ENCODE results near the gene RERG. TPM values are rescaled to one million over a fixed set of nuclear protein-coding genes. Genes with fewer than 3 reads are reported as not detected.

Gene RERG
- total RNA-seq, 1 donor from 2014 or later = 21.9 TPM

DNA sequence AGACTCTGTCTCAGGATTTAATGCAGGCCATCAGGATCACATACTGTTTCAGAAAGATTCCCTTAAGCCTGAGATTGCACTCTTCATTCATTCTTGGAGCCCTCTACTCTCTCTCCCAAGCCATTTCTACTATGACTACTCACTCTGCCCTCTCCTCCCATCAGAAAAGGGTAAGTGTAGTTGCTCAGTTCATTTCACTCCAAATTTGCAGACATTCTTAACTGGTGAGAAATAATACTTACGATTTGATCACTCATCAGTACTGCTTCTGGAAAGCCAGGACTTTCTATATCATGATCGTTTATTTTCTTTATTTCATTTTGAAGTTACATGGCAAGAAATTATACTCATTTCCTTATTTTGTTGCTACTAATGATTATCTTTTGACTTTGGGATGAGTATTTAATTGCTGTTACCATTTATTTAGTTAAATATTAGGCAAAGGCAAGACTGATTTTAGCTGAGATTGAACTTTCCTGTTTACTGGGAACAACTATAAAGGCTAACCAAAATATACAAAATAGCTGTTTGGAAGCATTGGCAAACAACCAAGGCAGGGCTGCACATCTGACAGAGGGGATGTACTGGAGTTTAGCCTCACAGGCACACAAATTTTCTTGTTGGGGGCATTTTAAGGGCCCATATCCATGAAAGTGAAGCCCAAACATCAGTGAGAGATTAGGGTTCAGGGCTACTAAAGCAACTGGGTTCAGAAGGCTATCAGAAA is 4.1 kb upstream of the RERG start:
- intact Hi-C loops (cut with DNase I) = no loop called here
- ATAC-seq (no peak), DNase-seq (ENCODE audit: low spot score) (no peak)

DNA sequence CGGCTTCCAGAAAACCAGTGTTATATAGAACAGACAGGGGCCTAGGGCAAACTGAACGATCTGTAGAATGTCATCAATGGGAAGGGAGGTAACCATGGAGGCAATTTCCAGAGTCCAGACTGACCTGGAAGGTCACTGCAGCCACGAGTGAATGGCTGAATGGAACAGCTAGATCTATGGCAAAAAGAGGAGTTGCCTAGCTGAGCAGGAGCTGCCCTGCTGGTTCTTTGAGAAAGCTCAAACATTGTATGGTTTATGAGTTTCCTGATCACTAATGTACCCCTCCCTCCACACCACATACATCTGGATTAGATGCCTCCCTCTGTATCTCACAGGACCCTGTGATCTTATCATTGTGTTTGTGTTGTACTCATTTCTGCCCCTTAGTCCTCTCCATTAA is 1.0 kb upstream of the RERG start:
- ATAC-seq = no peak
- DNase-seq (ENCODE audit: low spot score) = no peak
- intact Hi-C loops (cut with DNase I) = loop anchor here (5.0 kb wide), 2 partner anchors 70 to 220 kb away; no protein-coding TSS in a partner anchor

DNA sequence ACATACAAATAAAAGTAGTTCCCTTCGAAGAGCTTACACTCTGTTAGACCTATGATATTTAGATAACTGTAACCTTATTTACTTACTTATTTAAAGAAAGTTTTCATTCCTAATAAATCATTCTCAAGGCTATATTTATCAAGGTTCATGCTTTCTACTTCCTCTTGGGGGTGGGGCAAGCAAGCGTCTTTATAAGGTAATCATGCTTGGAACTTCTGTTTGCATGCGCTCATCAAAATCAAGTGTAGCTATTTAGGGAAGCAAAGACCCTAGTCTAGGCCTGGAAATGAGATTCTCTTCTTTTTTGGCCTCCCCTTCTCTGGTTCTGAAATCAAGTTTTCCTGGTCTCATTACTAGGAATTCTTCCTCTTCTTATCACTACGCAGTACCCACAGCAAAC is 766 bp downstream of the RERG start:
- intact Hi-C loops (cut with DNase I) = loop anchor here (5.0 kb wide), 2 partner anchors 68 to 218 kb away; no protein-coding TSS in a partner anchor
- ATAC-seq = peak; percentile 20
- no peak for DNase-seq (ENCODE audit: low spot score)

DNA sequence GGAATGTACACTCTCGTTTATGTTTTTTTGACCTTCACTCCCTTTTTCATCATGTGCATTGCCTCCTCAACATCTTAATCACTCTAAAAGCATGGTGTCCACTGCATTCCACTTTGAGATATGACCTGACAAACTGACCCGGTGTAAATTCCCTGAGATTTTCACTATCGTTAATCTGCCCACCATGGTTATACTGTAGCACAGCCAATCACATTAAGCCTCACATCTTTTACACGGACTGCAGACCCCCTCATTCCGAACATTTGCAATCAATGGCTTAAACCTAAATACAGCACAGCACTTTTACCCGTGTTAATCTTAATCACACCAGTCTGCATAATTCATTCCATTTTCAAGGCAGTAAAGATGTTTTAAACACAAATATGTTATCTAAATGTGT is 2.4 kb downstream of the RERG start:
- DNase-seq (ENCODE audit: low spot score) (no peak), ATAC-seq (no peak)
- intact Hi-C loops (cut with DNase I) = no loop called here

DNA sequence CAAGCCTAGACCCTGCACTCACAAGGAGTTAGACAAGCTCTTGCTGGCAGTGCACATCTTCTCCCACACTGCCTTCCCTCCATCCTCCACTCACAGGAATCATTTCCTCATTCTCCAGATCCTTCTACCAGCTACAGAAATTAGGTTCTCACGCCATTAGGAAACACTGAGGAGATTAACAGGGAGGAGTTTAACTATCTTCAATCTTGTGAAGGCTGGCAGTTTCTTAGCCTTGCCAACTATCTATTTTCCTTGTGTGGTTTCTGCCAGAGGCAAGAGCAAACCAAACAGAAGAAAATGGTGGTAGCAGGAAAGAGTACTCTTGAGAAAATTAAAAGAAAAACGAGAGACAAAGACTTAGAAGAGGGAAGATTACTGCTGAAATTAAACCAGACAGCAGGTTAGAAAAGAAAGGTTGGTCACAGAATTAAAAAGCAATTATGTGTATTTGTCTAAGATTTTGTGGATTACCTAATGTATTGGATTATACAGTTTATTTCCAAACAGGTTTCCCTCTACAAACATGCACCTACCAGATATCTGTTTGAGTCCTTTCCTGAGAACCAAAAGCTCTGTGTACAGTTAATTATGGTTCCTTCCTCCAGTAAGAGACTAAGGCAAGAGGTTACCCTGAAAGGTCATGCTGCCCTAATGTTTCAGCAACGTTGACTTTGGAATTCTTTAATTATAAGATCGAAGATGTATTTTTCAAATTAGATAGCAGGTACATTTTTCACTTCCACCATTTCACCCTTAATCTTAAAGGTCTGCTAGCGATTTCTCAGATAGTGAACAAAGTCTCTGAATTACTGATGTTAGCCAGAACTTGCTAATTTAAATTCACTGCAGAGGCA is 5.0 kb downstream of the RERG start:
- ATAC-seq = no peak

DNA sequence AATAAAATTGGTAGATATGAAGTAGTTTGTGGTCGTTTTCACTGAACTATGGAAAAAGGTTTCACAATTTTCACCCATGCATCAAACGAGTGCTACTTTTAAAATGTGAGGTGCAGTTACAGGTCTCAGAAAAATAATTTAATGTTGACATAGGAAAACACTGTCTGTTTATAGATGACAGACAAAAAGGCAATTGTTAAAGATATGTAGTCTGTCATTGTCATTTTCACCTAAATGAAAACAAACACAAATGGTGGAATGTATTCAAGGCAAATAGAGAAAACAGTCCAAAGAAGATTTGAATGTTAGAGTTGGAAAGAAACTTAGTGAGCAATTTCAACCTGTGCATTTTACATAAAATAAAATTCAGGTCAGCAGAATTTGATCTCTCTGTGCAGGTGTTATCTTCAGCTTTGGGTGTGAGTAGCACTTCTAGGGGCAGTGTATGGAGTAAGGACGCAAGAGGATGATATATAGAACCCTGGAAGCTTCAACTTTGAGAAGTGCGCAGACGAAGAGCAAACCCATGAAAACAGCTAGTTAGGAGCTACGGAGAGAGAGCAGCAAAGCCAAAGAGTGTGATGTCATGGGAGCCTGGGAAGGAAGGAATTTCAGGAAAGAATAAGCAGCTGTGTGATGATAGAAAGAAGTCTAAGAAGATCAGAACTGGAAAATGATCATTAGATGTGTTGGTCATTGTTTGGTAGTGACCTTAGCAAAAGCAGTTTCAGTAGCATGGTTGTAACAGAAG is 6.2 kb downstream of the RERG start:
- DNase-seq (ENCODE audit: low spot score) (no peak), ATAC-seq (peak; percentile 58)
- intact Hi-C loops (cut with DNase I) = no loop called here

More for the DNA sequence above, 5.0 kb downstream of the RERG start:
- DNase-seq (ENCODE audit: low spot score) = no peak
- intact Hi-C loops (cut with DNase I) = no loop called here

DNA sequence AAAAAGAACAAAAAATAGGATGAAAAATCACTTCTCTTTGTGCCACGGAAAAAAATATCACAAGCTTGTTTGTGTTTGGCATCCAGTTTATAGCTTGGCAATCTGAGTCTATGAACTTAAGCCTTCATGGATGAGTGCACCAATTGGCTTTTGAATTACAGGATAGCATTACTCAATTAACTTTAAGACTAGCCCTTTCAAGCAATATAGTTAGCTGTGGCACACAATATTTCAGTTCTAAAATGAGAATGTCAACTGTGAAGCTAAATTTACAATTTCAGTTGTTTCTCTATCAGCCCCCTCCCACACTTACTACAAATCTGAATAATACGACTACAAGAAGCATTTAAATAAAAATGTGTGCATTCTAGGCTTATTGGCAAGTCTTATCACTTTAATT is 8.3 kb downstream of the RERG start:
- DNase-seq (ENCODE audit: low spot score) (no peak), ATAC-seq (no peak)
- intact Hi-C loops (cut with DNase I) = no loop called here

DNA sequence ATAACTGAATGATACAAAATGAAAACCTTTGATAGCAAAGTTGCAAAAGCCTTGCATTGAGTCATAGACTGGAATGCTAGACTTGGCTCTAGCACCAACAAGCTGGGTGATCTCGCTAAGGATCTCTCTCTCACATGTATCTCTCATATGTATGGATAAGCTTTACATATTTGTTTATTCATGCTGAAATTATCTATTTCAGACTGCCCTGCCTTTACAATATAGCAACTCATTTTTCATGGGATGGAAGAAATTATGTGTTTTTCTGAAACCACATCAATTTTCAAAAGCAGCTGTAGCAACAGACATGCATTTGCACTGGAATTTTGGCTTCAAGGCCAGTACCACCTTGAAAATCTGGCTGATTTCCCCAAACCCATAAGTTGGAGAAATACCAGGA is 11.4 kb downstream of the RERG start:
- intact Hi-C loops (cut with DNase I) = no loop called here
- ATAC-seq (peak; percentile 73), DNase-seq (ENCODE audit: low spot score) (no peak)

DNA sequence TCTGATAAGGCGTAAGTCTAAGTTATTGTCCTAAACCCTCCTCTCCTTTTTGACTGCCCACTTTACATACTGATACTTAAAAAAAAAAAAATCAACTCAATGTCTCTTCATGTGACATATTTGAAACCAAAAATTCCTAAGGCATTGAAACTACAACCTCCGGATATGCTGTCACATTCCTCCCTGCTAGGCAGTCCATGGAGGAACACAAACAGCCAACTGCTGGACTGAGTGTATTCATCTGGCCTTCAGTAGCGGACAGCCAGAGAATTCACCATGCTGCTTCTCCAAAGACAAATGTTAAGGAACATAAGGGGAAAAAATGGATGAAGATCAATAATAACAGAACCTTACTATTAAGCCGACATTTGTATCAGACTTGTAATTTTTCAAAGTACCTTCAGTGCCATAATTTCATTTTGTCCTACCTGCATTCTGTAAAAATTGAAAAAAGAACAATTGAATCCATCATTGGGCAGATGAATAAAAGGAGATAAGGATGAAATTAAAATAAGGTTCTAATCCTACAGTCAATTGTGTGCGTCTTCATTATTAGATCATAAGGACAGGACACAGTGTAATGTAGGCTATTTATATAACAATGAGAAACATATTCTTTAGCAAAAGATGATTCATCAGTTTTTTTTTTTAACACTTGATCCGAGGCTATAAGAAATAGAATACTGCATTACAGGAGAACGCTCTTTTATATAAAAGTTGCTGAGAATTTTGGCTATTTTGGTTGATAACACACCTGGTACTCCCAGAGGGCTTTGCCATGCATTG is 12.2 kb downstream of the RERG start:
- ATAC-seq = no peak
- intact Hi-C loops (cut with DNase I) = no loop called here
- no peak for DNase-seq (ENCODE audit: low spot score)

DNA sequence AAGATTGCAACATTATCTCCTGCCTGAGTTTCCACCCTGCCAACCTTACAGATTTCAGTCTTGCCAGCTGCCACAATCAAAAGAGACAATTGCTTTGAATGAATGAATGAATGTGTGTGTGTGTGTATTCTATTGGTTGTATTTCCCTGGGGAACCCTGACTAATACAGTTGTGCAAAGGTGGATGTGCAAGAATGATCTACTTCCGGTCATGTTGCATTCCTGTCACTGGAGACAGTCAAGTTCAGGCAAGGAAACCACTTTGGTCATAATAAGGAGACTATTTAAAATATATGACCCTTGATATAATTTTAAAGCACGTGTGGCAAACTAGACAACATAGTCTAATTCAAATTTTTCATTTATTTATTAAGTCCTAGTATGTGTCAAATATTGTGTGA is 13.1 kb downstream of the RERG start:
- no peak for ATAC-seq
- intact Hi-C loops (cut with DNase I) = no loop called here
- DNase-seq (ENCODE audit: low spot score) = no peak

DNA sequence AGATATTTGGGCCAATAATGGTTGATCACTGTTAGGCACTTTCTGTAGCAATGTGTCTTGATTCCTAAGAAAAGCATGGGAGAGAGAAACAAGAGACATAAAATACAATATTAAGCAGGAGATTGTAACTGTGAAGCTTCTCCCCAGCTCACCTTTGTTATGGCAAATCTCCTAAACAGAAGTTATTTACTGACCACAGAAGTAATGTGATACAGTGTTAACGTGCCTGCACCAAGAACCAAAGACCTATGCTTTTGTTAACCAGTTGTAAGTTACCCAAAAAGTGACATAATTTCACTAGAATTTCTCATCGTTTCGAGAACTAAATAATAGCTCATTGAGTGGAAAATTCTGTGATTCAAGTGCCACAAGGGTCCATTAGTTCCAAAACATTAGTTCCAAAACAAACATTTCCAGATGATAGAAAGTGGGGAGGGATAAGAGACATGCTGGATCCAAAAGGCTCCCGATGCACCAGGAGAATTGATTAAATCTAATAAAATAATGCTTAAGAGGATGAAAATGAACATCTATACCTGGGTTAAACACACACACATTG is 14.3 kb downstream of the RERG start:
- DNase-seq (ENCODE audit: low spot score) (no peak), ATAC-seq (no peak)
- intact Hi-C loops (cut with DNase I) = no loop called here

DNA sequence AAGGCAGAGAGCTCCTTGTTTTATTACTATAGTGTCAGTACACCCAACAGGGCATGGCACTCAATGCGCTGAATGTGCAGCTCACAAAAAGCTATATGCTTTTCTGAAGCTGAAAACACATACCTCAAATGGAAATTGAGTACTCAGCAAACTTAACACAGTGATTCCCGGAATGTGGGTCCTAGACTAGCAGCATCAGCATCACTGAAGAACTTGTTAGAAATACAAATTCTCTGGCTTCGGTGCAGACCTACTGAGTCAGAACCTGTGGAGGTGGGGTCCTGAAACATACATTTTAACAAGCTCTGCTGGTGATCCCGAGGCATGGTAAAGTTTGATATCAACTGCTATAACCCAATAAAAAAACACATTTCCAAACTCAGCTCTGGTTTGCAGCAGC is 14.9 kb downstream of the RERG start:
- ATAC-seq (no peak), DNase-seq (ENCODE audit: low spot score) (no peak)
- intact Hi-C loops (cut with DNase I) = no loop called here

DNA sequence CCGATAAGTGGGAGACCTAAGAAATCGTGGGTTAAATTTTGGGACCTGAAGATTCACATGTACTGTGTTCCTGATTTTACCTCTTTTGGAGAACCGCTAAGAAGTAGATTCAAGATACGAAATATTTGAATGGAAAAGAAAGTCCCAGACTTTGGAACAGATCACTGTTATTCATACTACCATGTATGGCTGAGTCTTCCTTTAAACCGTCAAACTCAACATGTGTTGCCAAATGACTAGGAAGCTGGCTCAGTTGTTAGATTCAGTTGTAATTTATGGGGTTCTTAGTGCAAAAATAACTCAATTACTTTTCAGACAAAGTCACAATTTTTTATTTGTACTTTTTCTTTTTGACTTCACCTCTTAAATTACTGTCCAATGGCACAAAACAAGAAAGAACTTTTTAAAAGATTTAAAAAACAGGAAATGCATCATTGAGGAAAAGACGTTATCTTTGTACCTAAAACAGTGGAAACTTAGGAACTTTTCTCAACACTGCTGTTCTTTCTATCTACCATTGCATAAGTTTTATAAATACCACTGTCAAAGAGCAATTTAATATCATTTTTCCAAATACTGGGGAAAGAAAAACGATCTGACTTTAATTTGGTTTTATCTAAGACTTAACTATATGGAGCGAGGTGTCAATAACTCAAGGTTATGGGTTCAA is 15.7 kb downstream of the RERG start:
- no peak for DNase-seq (ENCODE audit: low spot score)
- intact Hi-C loops (cut with DNase I) = no loop called here
- ATAC-seq = peak; percentile 50

DNA sequence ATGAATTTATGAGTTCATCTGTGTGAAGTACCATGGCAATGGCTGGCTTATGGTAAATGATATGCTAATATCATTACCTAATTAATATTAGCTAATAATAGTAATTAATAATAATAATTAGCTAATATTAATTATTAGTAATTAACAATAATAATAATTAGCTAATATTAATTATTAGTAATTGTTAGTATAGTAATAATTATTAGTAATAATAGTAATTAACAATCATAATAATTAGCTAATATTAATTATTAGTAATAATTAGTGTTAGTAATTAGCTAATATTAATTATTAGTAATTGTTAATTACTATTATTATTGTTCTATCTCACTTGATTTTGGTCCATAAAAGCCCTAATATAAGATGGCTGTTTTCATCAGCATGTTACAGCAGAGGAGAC is 19.8 kb downstream of the RERG start:
- intact Hi-C loops (cut with DNase I) = no loop called here
- ATAC-seq (no peak), DNase-seq (ENCODE audit: low spot score) (no peak)

DNA sequence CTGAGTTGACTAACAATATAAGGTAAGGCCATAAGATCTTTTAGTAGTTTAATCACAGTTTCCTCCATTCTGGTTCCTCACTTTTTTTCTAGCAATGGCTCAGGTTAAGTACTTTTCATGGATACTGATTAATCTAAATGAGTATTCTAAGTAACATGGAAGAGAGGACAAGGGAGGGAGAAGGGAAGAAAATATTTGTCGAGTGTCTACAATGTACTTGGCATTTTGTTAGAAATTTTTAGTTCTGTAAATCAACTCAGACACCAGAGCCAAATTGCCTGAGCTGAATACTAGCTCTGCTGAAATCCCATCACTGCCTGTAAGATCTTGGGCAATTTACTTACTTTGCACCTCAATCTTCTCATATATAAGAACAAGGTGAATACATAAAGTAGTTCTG is 20.2 kb downstream of the RERG start:
- ATAC-seq (no peak), DNase-seq (ENCODE audit: low spot score) (no peak)
- intact Hi-C loops (cut with DNase I) = no loop called here

DNA sequence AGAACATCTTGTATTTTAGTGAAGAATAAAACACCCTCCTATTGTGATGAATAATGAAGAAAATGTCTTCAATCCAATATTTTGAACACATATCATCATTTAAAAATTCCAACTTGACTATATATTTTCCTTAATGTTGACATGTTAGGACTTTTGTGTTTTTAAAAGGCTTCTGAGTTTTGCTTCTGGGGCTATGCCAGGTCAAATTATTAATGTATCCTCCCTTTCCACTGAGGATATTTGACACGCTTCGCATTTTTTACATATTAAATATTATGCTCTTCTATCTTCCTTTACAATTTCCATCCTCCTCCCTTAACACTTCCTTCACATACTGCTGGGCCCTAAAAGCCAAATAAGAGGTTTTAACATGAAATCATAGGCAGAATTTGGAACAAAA is 20.6 kb downstream of the RERG start:
- intact Hi-C loops (cut with DNase I) = no loop called here
- ATAC-seq = no peak
- no peak for DNase-seq (ENCODE audit: low spot score)

DNA sequence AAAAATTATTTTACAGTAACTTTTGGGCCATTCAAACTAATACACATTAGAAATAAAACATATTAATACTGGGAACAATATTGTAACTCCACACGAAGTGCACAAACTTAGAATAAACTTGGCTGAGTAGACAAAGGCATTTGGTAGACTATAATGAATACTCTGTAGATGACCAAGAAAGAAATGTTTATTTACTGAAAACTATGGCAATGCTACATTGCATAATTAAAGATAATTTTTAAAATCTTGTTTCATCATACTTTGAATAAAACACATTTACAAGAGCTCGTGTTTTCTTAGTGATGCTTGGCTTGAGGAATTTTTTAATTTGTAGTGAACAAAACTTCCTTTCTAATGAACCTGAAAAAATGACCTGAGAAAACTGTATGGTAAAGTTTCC is 21.3 kb downstream of the RERG start:
- intact Hi-C loops (cut with DNase I) = no loop called here
- no peak for ATAC-seq
- no peak for DNase-seq (ENCODE audit: low spot score)

Data from sciatic nerve (tissue), 2 donors.